ENCODE measurements around the gene ATXN2. TPM values are rescaled to one million over a fixed set of nuclear protein-coding genes. Genes with fewer than 3 reads are reported as not detected.

The ATXN2 gene
- total and polyA plus RNA-seq, 2 of the 4 experiments (the other 2 are of a cell fraction) = 12.4 to 66.5 TPM

DNA sequence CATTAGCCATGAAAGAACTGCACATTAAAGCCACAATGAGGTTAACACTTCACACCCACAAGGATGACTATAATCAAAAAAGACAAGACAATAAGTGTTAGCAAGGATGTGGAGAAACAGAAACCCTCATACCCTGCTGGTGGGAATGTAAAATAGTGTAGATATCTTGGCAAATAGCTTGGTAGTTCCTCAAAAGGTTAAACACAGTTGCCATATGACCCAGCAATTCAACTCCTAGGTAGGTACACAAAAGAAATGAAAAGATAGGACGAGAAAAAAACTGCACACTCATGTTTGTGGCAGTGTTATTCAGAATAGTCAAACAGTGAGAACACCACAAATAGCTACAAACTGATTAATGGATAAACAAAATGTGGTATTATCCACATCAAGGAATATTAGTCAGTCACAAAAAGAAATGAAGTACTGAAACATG lies 93.5 kb downstream of the ATXN2 start:
- Histone ChIP-seq H3K27ac (ENCODE audit: insufficient read depth, low read length) (no peak overlapping the region), H4K91ac (ENCODE audit: insufficient read depth, low read depth, low read length) (no peak overlapping the region), H3K79me1 (ENCODE audit: low read depth in 1 of 2, low read length in 2 of 2) (peaks cover 9 to 26% of the 10 kb centered on the region in 2 experiments), H3K18ac (ENCODE audit: low read depth, low read length) (no peak overlapping the region), H3K56ac (ENCODE audit: extremely low read depth, insufficient read depth, low read length) (no peak overlapping the region), H2BK20ac (ENCODE audit: low read depth, low read length) (no peak overlapping the region), H3K9ac (ENCODE audit: low read depth, low read length) (no peak overlapping the region), H3K4me1 (ENCODE audit: control insufficient read depth, insufficient read depth, low read length) (peaks cover 3% of the 10 kb centered on the region; the same call in 1 of the 2 replicates), H3K4me2 (ENCODE audit: low read depth, low read length) (no peak overlapping the region), H3K4me3 (ENCODE audit: insufficient read depth, low read depth, low read length) (no peak overlapping the region), H2AFZ (replicated peaks; ENCODE audit: low read length, poor library complexity) (no peak overlapping the region), H3K9me3 (ENCODE audit: control insufficient read depth, insufficient read depth, low read length) (no peaks in the 10 kb centered on the region), H2BK15ac (ENCODE audit: low read depth, low read length) (no peak overlapping the region), H4K5ac (ENCODE audit: low read depth, low read length) (no peak overlapping the region), H2AK5ac (ENCODE audit: low read depth, low read length) (no peak overlapping the region), H4K20me1 (ENCODE audit: insufficient read depth, low read length) (peaks cover 4% of the 10 kb centered on the region; the same call in 1 of the 2 replicates), H3K14ac (replicated peaks; ENCODE audit: low read depth, low read length) (no peak overlapping the region), H2BK5ac (ENCODE audit: low read depth, low read length, poor library complexity, severe bottlenecking) (no peak overlapping the region), H2BK120ac (ENCODE audit: low read depth, low read length) (no peak overlapping the region), H3K23ac (ENCODE audit: low read depth, low read length) (no peak overlapping the region), H4K8ac (ENCODE audit: low read depth in 2 of 2, low read length in 2 of 2) (no peak overlapping the region), H2AK9ac (replicated peaks; ENCODE audit: low read depth, low read length, poor library complexity) (no peak overlapping the region), H3K27me3 (ENCODE audit: control insufficient read depth, insufficient read depth, low read length) (no peaks in the 10 kb centered on the region), H3K36me3 (ENCODE audit: control insufficient read depth, insufficient read depth, low read length) (peaks cover 32% of the 10 kb centered on the region), H3K4ac (ENCODE audit: low read depth, low read length) (no peak overlapping the region), H3K9me1 (ENCODE audit: insufficient read depth, low read length) (0 out of 2 replicates have a peak, but pooled peaks cover 2% of the 10 kb centered on the region)
- in situ Hi-C loops (cut with MboI; ENCODE audit: low sequenced_read_pairs) (no loop called here), dilution Hi-C loops (cut with HindIII; ENCODE audit: low sequenced_read_pairs, unreplicated experiment) (no loop called here), intact Hi-C loops (cut with micrococcal nuclease) (no loop called here)
- WGBS, 2 experiments (ENCODE audit: extremely low coverage in 2 of 2, insufficient read length in 1 of 2) = no CpG with 5 or more reads among the region's 1 CpG
- ChIA-PET CTCF (interaction anchor here (1.0 kb wide), 1 partner anchor 597 kb away, joined by 3 read pairs; no protein-coding TSS in a partner anchor), POLR2A (ENCODE audit: unreplicated experiment) (no interaction called here)
- ATAC-seq (ENCODE audit: low read depth) (no peak), DNase-seq (no peak)
- no TSS peak for BruUV-seq (replicated peaks)
- TF ChIP-seq, protein P1, sequence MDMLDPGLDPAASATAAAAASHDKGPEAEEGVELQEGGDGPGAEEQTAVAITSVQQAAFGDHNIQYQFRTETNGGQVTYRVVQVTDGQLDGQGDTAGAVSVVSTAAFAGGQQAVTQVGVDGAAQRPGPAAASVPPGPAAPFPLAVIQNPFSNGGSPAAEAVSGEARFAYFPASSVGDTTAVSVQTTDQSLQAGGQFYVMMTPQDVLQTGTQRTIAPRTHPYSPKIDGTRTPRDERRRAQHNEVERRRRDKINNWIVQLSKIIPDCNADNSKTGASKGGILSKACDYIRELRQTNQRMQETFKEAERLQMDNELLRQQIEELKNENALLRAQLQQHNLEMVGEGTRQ (IDR thresholded peaks at IDR 0.05; ENCODE audit: low read depth, low read length) = no peak
- TF ChIP-seq RFX5 (IDR thresholded peaks at IDR 0.05; ENCODE audit: low read depth, low read length) = no peak
- TF ChIP-seq NFE2L2 (IDR thresholded peaks at IDR 0.05; ENCODE audit: low read depth, low read length) = no peak
- TF ChIP-seq POLR2A (IDR thresholded peaks at IDR 0.05; ENCODE audit: low read depth, low read length) = no peak
- TF ChIP-seq FOS (IDR thresholded peaks at IDR 0.05; ENCODE audit: low read depth, low read length) = no peak
- TF ChIP-seq RCOR1 (IDR thresholded peaks at IDR 0.05; ENCODE audit: insufficient replicate concordance, low read length) = no peak
- no peak for TF ChIP-seq BHLHE40 (IDR thresholded peaks at IDR 0.05; ENCODE audit: low read depth, low read length)
- TF ChIP-seq, protein P2, sequence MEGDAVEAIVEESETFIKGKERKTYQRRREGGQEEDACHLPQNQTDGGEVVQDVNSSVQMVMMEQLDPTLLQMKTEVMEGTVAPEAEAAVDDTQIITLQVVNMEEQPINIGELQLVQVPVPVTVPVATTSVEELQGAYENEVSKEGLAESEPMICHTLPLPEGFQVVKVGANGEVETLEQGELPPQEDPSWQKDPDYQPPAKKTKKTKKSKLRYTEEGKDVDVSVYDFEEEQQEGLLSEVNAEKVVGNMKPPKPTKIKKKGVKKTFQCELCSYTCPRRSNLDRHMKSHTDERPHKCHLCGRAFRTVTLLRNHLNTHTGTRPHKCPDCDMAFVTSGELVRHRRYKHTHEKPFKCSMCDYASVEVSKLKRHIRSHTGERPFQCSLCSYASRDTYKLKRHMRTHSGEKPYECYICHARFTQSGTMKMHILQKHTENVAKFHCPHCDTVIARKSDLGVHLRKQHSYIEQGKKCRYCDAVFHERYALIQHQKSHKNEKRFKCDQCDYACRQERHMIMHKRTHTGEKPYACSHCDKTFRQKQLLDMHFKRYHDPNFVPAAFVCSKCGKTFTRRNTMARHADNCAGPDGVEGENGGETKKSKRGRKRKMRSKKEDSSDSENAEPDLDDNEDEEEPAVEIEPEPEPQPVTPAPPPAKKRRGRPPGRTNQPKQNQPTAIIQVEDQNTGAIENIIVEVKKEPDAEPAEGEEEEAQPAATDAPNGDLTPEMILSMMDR (conservative IDR thresholded peaks at IDR 0.05; ENCODE audit: low read depth, low read length) = no peak
- TF ChIP-seq MAFK (IDR thresholded peaks at IDR 0.05; ENCODE audit: low read depth, low read length) = no peak
- TF ChIP-seq, protein P3, sequence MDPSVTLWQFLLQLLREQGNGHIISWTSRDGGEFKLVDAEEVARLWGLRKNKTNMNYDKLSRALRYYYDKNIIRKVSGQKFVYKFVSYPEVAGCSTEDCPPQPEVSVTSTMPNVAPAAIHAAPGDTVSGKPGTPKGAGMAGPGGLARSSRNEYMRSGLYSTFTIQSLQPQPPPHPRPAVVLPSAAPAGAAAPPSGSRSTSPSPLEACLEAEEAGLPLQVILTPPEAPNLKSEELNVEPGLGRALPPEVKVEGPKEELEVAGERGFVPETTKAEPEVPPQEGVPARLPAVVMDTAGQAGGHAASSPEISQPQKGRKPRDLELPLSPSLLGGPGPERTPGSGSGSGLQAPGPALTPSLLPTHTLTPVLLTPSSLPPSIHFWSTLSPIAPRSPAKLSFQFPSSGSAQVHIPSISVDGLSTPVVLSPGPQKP (IDR thresholded peaks at IDR 0.05; ENCODE audit: borderline replicate concordance, low read depth, low read length) = no peak
- TF ChIP-seq MXI1 (IDR thresholded peaks at IDR 0.05; ENCODE audit: borderline replicate concordance, low read depth, low read length) = no peak
